CD4-positive, alpha-beta T cell treated with Interleukin-17A for 4 hours (primary cell): ENCODE data around the gene CEP68.
"Not testable (repeated sequence)": the region's sequence is repeated elsewhere in the genome, so short reads cannot be mapped to it uniquely, and the experiment has no call there.

ENCODE experiments used
- DNase-seq: peaks from one replicate; pipeline ENCODE4 v3.0.0-alpha.2; 2020; ENCODE audit warnings: mixed read lengths

CEP68 gene

DNA sequence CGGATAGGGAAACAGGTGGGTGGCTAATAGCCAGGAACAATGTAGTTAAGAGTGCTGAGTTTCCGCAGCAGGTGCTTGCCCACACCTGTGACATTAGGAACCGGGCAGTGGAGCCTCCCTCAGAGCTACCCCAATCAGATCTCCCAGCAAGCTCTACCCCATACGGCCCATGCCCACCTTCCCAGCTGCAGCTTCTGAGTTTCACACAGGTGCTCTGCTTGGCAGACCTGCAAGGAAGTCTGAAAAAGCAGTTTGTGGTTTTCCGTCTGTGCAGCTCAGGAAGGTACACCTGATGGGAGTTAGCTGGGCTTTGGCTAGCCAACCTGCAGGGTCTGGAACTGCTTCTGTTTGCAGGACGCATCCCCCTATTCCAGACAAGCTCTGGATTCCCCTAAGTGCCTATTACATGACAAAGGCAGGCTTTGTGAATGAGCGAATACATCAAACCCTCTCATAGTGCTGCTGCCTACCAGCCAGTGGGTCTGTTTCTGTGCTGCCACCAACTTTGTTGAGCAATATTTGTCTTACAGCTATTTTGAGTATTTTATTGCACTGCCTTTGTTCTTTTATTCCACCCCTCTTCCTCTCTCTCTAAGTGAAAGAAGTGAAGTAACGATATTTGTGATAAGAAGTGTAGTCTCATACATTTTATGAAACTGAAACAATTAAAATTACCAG is 24.7 kb upstream of the CEP68 start:
- DNase-seq = peak; percentile 49

DNA sequence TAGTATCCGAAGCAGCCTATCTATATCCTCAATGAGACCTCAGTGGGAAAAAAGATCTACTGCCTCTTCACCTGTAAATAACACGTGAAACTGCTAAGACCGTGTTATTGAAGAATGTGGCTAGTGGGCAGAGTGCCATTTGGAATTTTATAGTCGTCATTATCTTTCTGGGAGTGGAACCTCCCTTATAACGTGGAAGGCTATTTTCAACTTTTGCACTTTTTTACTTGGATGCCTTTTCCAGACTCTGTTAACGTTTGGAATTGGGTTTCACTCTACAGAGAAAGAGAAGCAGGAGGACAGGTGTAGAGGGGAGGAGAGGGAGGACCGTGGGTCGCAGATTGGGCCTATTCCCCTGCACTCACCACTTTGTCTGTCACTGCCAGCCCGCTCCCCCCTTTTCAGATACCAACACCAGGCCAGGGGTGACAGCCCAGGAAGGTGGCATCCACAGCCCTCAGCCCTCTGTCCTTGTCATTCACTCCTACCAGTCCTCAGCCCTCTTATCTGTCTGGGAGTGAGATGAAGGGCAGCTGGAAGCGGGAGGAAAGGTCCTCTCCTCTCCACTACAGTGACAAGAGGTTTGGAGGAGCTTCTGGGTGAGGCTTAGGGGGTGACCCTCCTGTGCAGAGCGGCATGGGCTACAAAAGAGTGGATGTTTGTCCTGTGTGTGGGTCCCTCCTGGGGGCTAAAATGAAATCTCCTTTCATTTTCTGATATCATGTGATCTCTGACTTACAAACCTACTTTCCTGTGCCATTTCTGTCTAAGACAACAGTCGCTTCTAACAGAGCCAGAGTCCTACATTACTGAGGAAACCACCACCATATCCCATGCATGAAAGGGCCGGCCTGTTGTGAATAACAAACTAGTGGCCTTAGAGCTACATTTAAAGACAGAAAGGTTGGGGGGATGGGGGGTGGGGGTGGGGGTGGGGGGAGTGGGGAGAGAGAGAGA is 23.9 kb upstream of the CEP68 start:
- peak; percentile 16 for DNase-seq

DNA sequence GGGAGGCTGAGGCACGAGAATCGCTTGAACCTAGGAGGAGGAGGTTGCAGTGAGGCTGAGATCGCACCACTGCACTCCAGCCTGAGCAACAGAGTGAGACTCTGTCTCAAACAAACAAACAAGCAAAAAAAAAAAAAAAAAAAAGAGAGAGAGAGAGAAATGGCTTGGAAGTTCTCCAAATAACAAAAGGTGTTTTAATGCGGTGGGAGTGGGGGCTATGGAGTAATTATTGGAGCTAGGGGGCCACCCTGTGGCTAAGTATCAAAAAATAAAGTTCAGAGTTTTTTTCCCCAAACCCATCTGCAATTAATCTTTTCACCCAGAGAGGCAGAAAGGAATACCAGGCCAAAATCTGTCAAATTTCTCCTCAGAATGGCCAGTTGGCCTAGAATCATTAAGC is 23.0 kb upstream of the CEP68 start:
- peak; percentile 23 for DNase-seq

DNA sequence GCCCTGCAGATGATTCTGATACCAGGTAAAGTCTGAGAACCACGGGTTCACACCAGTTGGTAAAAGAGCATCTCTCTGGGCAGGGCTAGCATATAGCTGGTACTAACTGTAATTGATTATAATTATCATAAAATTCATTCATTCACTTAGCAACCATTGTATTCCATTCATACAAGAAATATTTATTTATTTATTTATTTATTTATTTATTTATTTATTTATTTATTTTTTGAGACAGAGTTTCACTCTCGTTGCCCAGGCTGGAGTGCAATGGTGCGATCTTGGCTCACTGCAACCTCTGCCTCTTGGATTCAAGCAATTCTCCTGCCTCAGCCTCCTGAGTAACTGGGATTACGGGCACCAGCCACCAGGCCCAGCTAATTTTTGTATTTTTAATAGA is 22.5 kb upstream of the CEP68 start:
- not testable (repeated sequence) for DNase-seq

DNA sequence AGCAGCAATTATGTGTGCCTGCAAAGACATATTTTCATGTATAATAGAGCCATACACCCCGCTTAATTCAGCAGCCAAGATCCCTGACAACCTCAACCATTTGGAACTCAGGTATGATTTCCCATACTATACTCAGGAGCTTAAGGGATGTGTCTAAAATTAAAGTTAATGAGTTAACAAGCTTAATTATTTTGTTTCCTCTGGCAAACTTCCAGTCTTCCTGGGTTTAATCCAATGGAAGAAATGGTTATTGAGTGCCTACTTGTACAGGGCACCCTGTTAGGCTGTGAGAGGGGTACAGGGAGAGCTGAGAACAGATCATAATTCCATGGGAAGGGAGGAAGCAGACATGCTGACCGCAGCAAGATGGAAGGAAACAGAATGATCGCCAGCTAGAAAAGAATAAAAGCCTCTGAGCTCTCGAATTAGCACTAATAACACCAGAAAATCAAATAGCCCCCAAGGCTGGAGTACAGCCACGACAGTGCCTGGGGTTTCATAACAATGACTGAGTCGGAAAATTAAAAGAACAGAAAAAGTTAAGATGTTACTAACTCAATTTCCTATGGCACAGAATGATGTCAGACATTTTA is 20.8 kb upstream of the CEP68 start:
- DNase-seq = no peak

DNA sequence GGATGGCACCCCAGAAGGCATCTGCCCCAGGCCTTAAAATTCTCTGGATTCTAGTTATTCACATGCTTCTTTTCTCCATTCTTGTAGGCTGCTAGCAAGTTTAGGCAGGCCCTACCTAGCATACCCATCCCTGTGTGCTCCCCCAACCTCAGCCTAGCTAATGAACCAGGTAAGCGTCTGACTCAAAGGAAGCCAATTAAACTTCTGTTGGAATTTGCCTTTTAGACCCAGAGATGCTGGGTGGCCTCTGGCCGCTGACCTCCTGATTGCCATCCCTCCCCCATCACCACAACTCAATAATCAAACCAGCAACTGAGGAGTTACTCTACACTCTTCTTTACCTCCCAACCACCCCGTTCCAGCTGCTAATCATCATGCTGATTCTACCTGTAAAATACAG is 19.0 kb upstream of the CEP68 start:
- no peak for DNase-seq

DNA sequence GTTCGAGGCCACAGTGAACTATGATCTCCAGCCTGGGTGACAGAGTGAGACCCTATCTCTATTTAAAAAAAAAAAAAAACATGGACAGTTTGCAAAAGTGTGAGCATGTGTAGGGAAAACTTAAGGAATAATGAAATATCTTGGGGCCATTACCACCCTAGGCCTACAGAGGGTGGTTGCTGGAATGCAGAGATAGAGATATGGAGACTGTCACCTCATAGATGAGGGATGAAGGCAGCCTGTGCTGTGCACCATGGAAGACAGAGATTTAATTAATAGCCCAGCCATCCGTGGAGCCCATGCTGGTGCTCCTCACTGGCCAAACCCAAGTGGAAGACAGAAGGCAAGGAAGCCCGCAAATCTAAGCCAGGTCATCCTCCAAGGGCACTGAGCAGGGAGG is 16.6 kb upstream of the CEP68 start:
- no peak for DNase-seq

DNA sequence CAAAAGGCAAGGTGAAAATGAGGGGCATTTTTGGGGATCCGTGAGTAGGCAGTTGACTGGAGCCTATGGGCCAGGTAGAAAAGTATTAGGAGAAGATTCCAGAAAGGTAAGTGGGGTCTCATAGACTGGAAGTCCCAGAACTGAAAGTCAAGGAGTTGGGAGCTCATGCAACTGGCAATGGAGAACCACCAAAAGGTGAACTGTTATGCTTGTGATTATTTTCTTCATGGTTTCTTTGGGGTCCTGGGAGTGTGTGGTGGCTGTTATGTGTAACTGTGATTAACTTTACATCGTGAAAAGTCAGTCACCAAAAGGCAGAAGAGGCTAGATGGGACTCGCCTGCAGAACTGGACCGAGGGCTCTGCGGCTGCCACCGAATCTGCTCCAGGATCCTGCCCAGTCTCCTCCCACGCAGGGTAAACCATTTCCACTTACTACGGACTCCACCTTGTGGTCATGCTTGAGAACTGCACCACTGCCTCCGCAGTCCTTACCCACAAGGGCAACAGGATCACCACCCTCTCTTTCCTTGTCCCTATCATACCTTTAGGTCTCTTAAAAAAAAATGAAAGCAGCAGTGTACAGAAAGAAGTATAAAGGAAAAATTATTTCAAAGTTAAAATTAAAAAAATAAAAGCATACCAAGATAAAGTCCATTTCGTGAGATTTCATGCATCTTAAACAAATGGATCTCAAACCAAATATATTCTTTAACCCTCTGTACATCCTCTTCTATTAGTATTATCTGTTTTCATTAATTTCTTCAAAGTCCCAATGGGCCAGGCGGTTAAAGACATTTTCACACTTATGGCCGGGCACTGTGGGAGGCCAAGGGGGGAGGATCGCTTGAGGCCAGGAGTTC is 15.6 kb upstream of the CEP68 start:
- DNase-seq = peak; percentile 83

DNA sequence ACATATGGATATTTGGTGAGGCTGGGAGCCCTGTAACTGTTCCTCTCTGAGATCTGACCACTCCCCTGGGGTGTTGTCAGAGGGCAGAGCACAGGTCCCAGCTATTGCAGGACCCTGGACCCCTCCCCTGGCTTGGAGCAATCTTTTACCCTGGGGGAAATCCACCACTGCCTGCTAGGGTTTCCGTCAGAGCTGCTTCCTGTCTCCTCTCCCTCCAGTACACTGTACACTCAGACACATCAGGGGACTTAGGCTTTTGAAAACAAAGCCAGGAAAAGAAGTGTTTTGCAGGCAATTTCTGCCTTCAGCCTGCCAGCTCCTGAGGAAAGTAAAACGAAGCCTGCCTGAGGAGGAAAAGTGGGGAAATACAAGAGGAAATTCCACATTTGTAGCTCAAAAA is 13.2 kb upstream of the CEP68 start:
- DNase-seq = no peak

DNA sequence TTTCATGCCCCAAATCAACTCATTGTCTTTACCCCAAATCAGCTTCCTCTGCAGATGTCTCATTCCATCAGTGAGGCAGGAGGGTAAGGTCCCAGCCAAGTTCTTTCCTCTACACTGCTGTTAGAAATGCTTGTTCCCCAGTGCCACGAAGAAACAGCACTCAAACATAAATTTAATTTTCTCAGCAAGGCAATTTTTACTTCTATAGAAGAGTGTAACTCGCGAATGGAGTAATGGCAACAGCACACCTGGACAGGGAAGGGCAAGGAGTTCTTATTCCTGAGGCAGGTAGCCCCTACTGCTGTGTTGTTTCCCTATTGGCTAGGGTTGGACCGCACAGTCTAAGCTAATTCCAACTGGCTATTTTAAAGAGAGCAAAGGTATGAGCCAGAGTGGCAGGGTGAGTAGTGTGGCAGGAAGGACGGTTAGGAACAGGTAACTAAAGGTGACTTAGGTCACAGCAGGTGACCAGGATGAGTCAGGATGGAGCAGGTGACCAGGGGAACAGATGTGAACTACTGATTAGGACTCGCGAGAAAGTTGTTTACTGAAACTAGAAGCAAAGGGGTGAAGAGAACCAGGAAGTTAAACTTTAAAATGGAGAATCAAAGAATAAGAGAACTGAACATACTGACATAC is 12.0 kb upstream of the CEP68 start:
- DNase-seq = no peak

DNA sequence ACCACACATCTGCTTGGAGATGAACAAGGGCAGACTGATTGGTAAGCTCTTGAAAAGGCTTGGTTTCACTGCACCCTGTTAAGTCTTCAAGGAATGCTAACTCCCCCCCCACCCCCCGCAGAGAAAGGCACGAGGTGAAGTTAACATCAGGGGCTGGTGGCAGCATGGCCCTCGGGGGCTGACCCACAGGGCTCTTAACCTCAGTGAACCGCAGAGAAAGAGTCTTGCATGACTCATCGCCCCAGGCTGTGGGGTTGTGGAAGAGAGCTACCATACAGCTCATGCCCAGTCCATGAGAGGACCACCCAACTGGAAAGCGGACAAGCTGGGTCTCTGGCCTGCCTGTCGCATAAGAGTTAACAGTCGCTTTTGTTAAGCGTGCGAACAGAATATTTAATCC is 10.6 kb upstream of the CEP68 start:
- DNase-seq = no peak

DNA sequence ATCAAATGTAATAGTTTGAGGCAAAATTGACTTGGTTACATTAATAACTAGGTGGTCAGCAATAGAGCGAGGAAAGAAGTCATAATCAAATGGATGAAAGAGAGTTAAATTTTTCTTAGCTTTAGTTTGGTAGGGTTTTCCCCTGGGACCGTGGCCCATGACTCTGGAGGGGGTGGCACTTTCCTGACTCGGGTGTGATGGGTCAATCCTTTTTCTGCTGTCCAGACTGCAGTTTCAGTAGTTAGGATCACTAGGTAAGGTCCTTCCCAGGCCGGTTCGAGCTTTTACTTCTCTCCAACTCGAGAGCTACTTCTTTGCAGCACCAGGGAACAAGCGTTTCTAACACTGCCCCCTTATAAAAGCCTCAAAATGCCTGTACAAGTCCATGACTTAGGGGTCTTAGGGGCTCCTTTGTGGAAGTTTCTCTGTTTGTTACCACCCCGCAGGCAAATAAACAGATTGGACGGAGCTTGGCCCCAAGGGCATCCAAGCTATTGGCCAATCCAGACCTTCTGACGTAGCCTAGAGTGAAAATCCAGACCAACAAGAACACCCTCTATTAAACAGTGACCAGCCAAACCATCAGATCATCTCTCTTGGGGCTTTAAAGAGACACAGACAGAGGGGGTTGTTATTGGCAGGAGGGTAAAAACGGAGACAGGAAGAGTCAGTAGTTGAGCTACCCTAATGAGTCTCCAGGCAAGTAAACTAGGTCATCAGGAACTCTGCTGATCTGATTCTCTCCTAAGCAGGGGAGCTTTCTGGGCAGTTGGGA is 9.4 kb upstream of the CEP68 start:
- no peak for DNase-seq

DNA sequence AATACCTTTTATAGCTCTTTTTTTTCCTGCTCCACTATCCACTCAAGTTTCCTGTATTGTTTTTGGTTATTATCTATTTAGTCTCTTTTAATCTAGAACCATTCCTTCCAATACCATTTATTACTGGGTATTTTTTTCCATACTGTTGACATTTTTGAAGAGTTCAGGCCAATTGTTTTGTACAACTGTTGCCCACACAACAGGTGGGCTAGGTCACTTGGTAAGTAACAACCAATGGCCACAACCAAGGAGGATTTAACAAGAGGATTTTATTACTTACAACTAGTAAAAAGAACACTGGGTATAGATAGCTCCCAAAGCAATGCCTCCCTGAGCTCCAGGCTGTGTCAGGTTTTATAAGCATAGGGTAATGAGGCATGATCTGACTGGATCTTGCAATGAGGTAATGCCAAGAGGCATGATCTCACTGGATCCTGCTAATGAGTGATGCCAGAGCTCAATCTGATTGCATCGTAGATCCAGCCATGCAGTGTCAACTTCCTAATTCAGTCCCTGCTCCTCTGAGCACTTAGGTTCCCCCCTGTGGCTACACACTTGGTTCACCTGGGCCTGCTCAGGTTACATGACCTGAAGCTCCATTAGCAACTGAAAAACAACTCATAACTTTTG is 7.1 kb upstream of the CEP68 start:
- no peak for DNase-seq

DNA sequence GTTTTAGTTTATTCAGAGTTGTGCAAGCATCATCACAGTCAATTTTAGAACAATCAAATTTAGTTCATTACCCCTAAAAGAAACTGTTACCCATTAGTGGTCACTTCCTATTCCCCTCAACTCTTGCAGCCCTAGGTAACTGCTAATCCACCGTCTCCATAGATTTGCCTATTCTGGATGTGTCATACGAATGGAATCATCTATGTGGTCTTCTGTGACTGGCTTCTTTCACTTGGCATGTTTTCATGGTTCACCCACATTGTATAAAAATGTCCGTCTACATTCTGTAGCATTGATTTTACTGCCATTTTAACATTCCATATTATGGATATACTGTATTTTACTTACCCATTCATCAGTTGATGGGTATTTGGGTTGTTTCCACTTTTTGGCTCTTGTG is 5.3 kb upstream of the CEP68 start:
- DNase-seq = no peak

DNA sequence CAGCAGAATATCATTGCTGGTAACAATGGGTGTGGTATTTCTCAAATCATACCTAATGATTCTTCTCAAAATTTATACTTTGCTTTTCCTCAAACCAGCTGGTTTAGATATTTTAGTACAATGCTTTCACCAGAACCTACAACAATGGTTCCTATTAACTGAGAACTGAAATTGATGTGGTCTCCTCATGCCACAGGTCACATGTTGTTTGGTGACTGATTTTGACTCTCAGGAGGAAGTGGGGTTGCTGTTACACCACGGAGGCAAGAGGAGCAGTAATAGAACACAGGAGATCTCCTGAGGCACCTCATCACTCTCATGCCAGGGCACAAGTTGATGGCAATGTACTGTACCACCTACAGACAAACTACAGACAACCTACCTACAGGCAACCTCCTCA is 3.0 kb upstream of the CEP68 start:
- DNase-seq = peak; percentile 50

DNA sequence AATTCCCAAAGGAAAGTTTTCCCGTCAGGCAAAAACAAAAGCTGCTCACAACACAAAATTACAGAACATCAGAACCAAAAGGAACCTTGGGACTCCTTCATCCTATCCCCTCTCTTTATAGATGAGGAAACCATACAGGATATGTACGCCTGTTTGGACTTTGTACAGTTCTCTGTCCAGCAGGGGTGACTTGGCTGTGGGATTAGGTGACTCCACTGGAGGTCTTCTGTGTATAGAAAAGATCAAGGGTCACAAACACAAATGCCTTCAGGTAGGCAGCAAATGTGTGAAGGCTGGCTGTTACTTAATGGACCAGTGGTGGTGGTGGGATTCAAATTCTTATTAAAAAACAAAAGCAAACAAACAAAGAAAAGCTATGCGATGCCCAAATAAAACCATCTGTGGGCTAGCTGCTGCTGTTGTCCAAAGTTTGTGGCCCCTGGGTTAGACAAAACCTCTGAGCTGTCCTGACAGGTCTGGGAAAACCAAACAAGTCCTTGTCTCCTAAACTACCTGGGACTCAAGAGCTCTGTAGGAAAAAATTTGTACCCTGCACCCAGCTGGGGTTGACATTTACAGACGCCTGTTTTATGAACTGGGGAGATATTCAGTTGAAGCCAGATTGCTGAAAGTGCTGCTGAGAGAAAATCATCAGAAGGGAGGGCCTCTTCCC is 1.3 kb upstream of the CEP68 start:
- no peak for DNase-seq

DNA sequence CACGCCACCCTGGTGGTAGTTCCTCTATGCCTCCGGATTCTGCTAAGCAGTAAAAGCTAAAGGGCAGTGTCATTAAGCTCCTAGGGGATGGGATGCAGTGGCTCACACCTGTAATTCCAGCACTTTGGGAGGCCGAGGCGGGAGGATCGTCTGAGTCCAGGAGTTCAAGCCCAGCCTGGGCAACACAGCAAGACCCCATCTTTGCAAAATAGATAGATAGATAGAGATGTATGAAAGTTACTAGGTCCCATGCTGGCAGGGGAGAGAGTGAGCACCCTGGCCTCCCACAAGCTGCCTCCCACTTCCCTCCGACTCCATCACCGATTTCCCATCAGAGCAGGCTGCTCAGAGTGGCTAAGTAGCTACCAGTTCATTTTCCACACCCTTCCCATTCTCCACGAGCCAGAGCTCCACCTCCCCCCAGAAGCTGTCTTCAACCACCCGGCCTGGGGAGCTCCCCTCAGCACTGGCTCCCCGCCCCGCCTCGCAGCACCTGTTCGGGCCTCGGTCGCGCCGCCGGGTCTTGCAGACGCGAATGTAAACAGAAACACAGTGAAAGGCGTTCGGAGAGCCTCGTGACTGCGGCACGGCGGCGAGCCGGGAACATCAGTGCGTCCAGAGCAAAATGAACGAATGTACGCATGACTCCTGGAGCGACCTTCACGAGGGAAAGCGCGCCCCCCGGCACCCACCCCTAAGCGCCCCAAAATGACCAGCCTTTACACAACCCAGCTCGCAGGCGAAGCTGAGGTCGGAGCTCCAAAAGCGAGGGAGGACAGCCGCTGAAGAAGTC is 598 bp upstream of the CEP68 start:
- DNase-seq = peak; percentile 74

DNA sequence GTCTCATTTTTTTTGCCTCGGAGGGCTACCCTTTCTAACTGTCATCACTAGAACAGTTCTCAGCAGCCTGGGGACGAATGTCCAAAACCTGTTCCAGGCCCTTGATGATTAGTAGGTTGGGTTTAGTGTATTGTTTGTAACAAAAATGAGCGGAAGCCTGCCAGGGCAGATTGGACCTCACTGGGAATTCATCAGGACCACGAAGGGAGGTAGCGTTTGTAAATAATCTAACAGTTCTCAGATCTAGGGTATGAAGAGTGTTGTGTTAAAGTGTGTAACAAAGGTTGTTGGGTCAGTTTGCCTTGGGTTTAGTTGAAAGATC is 799 bp downstream of the CEP68 start:
- DNase-seq = no peak

DNA sequence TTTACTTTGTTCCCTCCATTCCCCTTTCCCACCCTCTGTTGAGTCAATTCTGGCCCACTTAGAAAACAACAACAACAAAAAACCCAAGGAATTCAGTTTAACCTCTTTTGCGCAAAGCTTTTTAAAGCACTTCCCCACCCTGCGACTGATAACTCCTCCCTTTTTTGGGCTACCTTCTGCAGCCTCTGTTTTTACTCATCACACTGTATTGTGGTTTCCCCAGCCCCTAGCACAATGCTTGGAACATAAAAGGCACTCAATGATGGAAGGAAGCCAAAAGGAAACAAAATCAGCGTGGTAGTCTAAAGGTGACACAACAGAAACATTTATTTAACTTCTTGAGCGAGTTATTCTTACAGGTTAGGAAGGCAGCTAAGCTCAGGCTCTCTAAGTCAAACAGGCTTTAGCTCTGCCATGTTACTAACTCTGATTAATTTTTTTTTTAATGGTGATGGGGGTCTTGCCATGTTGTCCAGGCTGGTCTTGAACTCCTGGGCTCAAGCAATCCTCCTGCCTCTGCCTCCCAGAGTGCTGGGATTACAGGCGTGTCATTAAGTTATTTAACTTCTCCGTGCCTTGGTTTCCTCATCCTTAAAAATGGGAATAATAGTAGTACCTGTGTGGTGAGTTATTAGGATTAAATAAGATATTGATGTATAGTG is 1.3 kb downstream of the CEP68 start:
- peak; percentile 69 for DNase-seq
